ENCODE data around the gene MXD3.

DNA sequence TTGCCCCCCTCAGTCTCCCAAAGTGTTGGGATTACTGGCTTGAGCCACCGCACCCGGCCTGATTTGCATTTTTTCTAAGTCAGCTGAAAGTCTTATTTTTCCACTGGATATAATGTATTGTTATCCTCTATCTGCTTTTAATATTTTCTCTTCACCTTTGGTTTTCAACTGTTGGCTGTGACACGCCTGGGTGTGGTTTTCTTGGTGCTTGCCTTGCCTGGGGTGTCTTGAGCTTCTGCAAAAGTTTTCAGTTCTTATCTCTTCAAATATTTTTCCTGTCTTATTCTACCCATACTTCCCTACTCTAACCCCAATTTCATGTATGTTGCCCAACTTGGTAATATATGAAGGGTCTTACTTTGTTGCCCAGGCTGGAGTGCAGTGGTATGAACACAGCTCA is 4.3 kb upstream of the MXD3 start:
- TF ChIP-seq CTCF (IDR thresholded peaks at IDR 0.05; ENCODE audit: extremely low read depth in 1 of 2, insufficient read depth in 1 of 2, low read depth in 1 of 2, low read length in 2 of 2) = no peak
- no peak for TF ChIP-seq POLR2AphosphoS5 (IDR thresholded peaks at IDR 0.05; ENCODE audit: insufficient read depth, low read depth, low read length)
- no peak for TF ChIP-seq POLR2A (IDR thresholded peaks at IDR 0.05; ENCODE audit: low read depth, low read length)
- TF ChIP-seq, protein P1, sequence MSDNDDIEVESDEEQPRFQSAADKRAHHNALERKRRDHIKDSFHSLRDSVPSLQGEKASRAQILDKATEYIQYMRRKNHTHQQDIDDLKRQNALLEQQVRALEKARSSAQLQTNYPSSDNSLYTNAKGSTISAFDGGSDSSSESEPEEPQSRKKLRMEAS (IDR thresholded peaks at IDR 0.05; ENCODE audit: insufficient read depth, insufficient read length) = no peak
- TF ChIP-seq EZH2 (IDR thresholded peaks at IDR 0.05; ENCODE audit: borderline replicate concordance, low read depth, low read length, severe bottlenecking) = no peak
- TF ChIP-seq JUN (IDR thresholded peaks at IDR 0.05; ENCODE audit: borderline replicate concordance, insufficient read depth, insufficient read length, low read depth) = no peak
- no peak for TF ChIP-seq FOS (IDR thresholded peaks at IDR 0.05; ENCODE audit: borderline replicate concordance, insufficient read depth, low read length)

Data from endothelial cell of umbilical vein (primary cell).